ENCODE measurements around the gene MPP3.
A peak's percentile ranks its signal among the peaks of the same experiment; 100 is the strongest.
"Not testable (repeated sequence)": the region's sequence is repeated elsewhere in the genome, so short reads cannot be mapped to it uniquely, and the experiment has no call there.

The MPP3 gene

GRCh38 chr17:43860927-43861622 is 28.1 kb upstream of the MPP3 start:
- no peak for DNase-seq (ENCODE audit: low read depth)

GRCh38 chr17:43860077-43860725 is 27.3 kb upstream of the MPP3 start:
- DNase-seq (ENCODE audit: low read depth) = peak; percentile 11

- no peak for DNase-seq (ENCODE audit: low read depth)
These were observed 25.1 kb upstream of the MPP3 start for GRCh38 chr17:43857957-43858600.

GRCh38 chr17:43857141-43857540 is 24.2 kb upstream of the MPP3 start:
- no peak for DNase-seq (ENCODE audit: low read depth)

GRCh38 chr17:43856141-43856540 is 23.2 kb upstream of the MPP3 start:
- no peak for DNase-seq (ENCODE audit: low read depth)

- DNase-seq (ENCODE audit: low read depth) = no peak
These were observed 22.1 kb upstream of the MPP3 start for GRCh38 chr17:43855061-43855460.

- no peak for DNase-seq (ENCODE audit: low read depth)
These were observed 21.6 kb upstream of the MPP3 start for GRCh38 chr17:43854498-43854897.

GRCh38 chr17:43853546-43853945 is 20.6 kb upstream of the MPP3 start:
- DNase-seq (ENCODE audit: low read depth) = no peak

- no peak for DNase-seq (ENCODE audit: low read depth)
These were observed 19.6 kb upstream of the MPP3 start for GRCh38 chr17:43852571-43852970.

GRCh38 chr17:43849116-43849515 is 16.2 kb upstream of the MPP3 start:
- no peak for DNase-seq (ENCODE audit: low read depth)

GRCh38 chr17:43848601-43849000 is 15.7 kb upstream of the MPP3 start:
- no peak for DNase-seq (ENCODE audit: low read depth)

GRCh38 chr17:43846963-43847371 is 14.0 kb upstream of the MPP3 start, which contains the start of gene CD300LG:
TSS of gene CD300LG (plus strand) at chr17:43847176. CDS start at chr17:43847217, 41 bp downstream.
- no peak for DNase-seq (ENCODE audit: low read depth)

GRCh38 chr17:43846221-43846712 is 13.3 kb upstream of the MPP3 start:
- peak; percentile 64 for DNase-seq (ENCODE audit: low read depth)

GRCh38 chr17:43845766-43846165 is 12.8 kb upstream of the MPP3 start:
- no peak for DNase-seq (ENCODE audit: low read depth)

GRCh38 chr17:43844241-43844640 is 11.3 kb upstream of the MPP3 start:
- no peak for DNase-seq (ENCODE audit: low read depth)

- DNase-seq (ENCODE audit: low read depth) = no peak
These were observed 10.0 kb upstream of the MPP3 start for GRCh38 chr17:43842975-43843325.

GRCh38 chr17:43842091-43842974 is 9.4 kb upstream of the MPP3 start:
- DNase-seq (ENCODE audit: low read depth) = not testable (repeated sequence)

GRCh38 chr17:43841282-43841681 is 8.3 kb upstream of the MPP3 start:
- DNase-seq (ENCODE audit: low read depth) = no peak

- DNase-seq (ENCODE audit: low read depth) = peak; percentile 40
These were observed 7.9 kb upstream of the MPP3 start for GRCh38 chr17:43840814-43841213.

GRCh38 chr17:43839670-43840108 is 6.7 kb upstream of the MPP3 start:
- no peak for DNase-seq (ENCODE audit: low read depth)

GRCh38 chr17:43834106-43834505 is 1.2 kb upstream of the MPP3 start:
- DNase-seq (ENCODE audit: low read depth) = peak; percentile 67
